Activated T-cell treated with anti-CD3 and anti-CD28 coated beads, Interleukin-2, amount 50 U/mL, for 24 hours (primary cell): ENCODE data around the gene MRPL20.
"Not testable (repeated sequence)": the region's sequence is repeated elsewhere in the genome, so short reads cannot be mapped to it uniquely, and the experiment has no call there.

Experiments
- DNase-seq: peaks from one replicate; pipeline ENCODE4 v3.0.0-alpha.2; 2020
- H3K27ac Mint-ChIP-seq: 2 replicates; pipeline ENCODE4 v1.8.0; 2020; ENCODE audit warnings: mild to moderate bottlenecking, mixed read lengths
- H3K27me3 Mint-ChIP-seq: 2 replicates; pipeline ENCODE4 v1.8.0; 2020; ENCODE audit warnings: mixed read lengths
- H3K36me3 Mint-ChIP-seq: 2 replicates; pipeline ENCODE4 v1.8.0; 2020; ENCODE audit warnings: low read depth, mixed read lengths
- H3K4me1 Mint-ChIP-seq: 2 replicates; pipeline ENCODE4 v1.8.0; 2020; ENCODE audit warnings: low read depth, mixed read lengths
- H3K4me3 Mint-ChIP-seq: 2 replicates; pipeline ENCODE4 v1.8.0; 2020; ENCODE audit warnings: mild to moderate bottlenecking, moderate library complexity, mixed read lengths
- H3K9me3 Mint-ChIP-seq: 2 replicates; pipeline ENCODE4 v1.8.0; 2020; ENCODE audit warnings: mixed read lengths

Gene MRPL20

DNA sequence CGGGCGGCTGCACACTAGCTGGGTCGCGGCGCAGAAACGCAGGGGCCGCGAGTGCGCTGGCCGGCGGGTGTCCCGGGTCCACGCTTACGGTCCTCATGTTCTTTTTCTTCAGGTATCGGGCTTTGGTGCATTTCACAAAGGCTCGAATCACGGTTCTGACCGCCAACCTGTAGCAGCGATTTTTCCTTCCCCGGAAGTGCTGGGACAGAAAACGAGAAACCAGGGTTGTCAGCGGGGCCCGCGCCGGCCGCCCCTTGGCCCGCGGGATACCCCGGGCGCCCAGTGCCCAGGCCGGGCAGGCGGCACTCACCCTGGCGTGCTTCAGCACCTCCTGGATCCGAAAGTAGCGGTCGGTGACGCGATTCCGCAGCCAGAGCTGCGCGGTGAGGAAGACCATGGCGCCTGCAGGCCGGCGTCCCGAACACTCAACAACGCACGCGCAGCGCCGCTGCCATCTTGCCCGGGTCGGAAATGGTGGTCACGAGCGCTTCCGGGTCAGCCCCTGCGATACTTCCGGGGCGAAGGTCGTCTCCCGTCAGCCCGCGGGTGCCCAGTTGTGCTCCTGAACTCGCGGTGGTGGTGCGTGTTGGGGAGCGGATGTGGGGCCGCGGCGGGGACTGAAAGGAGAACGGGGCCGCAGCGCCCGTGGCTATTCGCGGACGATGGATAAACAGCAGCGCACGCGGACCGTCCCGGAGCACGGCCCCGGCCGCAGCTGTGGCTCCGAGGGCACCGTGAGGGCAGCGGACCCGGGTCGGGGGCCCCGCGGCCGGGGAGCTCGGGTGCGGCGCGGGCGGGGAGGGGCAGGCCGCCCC lies at the start of gene MRPL20:
Gene MRPL20 (minus strand): TSS at position 473 of the 815 bp plus-strand sequence. CDS start 76 bp downstream, at position 397.
- Mint-ChIP-seq H3K9me3 (no peaks in the 10 kb centered on the region), H3K36me3 (peaks cover 85% of the 10 kb centered on the region), H3K4me1 (peaks cover 59% of the 10 kb centered on the region), H3K4me3 (peak within 1 kb of the TSS; percentile 96), H3K27me3 (no peaks in the 10 kb centered on the region), H3K27ac (peak within 1 kb of the TSS; percentile 96)
- peak; percentile 97 for DNase-seq

DNA sequence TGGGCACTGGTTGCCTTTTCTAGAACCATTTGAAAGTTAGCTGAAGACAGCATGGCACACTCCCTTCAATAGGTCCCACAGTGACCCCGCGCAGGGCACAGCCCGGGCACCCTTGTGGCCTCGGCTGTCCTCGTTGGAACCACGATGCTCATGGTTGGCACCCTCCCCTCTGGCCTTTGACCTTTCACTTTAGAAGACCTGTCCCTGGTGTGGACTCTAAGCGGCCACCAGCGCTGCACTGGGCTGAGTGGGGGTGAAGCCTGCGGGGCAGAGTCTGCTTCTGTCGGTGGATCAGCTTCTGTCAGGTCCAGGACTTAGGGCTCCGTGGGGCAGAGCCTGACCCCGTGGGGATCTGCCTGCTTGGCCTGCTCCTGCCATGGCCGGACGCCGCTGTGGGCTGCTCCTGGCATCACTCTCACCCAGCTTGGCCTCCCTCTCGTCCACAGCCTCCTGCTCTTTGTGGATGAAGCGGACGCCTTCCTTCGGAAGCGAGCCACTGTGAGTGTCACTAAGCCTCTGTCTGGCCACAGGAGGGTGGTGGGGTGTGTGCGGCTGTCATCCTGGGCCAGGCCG lies 49.7 kb upstream of the MRPL20 start:
- not testable (repeated sequence) for DNase-seq, H3K4me1 Mint-ChIP-seq, H3K27ac Mint-ChIP-seq, H3K4me3 Mint-ChIP-seq, H3K9me3 Mint-ChIP-seq, H3K36me3 Mint-ChIP-seq, H3K27me3 Mint-ChIP-seq

DNA sequence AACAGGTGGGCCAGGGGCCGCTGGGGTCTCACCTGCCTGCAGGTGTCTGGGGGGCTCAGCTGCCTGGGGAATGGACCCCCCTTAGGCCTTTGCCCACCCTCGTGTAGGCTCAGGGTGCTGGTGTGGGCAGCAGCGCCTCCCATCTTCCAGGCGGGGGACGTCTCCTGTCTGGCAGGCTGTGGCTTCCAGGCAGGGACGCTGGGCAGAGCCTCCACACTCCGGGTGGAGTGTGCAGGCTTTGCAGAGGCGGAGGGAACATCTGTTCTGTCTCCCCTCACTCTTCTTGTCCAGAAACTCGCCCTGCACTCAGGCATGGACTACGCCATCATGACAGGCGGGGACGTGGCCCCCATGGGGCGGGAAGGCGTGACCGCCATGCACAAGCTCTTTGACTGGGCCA lies 48.8 kb upstream of the MRPL20 start:
- H3K36me3 Mint-ChIP-seq, DNase-seq, H3K4me1 Mint-ChIP-seq, H3K4me3 Mint-ChIP-seq, H3K27ac Mint-ChIP-seq, H3K9me3 Mint-ChIP-seq, H3K27me3 Mint-ChIP-seq: not testable (repeated sequence)

DNA sequence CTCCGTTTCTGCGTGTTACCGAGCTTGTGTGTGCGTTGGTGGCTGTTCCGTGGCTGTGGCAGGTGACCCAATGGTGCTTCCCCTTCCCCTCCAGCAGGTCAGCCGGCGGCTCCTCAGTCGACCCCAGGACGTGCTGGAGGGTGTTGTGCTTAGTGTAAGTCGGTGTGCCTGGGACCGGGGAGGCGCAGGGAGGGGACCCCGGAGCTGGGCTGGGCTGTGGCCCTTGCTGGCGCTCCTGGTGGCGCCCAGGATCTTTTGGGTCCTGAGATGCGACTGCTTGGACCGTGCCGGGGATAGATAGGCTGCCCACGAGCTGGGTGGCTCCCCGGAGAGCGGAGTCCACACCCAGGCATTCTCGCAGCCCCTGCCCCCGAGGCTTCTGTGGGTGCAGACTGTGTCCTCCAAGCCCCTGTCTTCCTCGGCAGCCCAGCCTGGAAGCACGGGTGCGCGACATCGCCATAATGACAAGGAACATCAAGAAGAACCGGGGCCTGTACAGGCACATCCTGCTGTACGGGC lies 48.3 kb upstream of the MRPL20 start:
- H3K4me3 Mint-ChIP-seq = no peak overlapping the region
- H3K27me3 Mint-ChIP-seq = no peaks in the 10 kb centered on the region
- no peaks in the 10 kb centered on the region for H3K36me3 Mint-ChIP-seq
- no peak overlapping the region for H3K27ac Mint-ChIP-seq
- no peaks in the 10 kb centered on the region for H3K4me1 Mint-ChIP-seq
- H3K9me3 Mint-ChIP-seq = no peaks in the 10 kb centered on the region
- DNase-seq = no peak

DNA sequence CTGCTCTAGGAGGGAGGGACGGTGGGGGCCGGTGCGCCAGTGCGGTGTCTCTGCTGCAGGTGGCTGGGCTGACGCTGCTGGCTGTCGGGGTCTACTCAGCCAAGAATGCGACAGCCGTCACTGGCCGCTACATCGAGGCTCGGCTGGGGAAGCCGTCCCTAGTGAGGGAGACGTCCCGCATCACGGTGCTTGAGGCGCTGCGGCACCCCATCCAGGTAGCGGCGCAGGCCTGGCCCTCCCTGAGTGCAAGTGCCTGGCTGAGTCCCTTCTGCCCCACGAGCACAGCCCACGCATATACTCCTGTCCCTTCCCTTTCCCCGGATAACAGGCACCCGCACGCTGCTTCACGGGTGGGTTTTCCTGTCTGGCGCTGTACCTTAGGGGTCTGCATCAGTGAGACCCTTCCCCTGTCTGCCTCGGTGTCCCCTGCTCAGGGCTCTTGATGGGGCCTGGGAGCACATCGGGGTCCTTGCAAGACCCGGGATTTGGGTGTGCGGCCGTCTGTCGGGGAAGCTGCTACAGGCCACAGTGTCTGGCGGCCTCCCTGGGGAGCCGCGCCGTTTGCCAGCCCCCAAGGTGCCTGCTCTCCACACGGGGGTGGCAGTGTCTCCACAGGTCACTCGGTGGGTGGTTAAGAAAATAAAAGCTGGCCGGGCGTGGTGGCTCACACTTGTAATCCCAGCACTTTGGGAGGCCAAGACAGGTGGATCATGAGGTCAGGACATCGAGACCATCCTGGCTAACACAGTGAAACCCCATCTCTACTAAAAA lies 47.4 kb upstream of the MRPL20 start:
- not testable (repeated sequence) for H3K9me3 Mint-ChIP-seq, DNase-seq, H3K36me3 Mint-ChIP-seq, H3K27me3 Mint-ChIP-seq, H3K4me1 Mint-ChIP-seq, H3K27ac Mint-ChIP-seq, H3K4me3 Mint-ChIP-seq

DNA sequence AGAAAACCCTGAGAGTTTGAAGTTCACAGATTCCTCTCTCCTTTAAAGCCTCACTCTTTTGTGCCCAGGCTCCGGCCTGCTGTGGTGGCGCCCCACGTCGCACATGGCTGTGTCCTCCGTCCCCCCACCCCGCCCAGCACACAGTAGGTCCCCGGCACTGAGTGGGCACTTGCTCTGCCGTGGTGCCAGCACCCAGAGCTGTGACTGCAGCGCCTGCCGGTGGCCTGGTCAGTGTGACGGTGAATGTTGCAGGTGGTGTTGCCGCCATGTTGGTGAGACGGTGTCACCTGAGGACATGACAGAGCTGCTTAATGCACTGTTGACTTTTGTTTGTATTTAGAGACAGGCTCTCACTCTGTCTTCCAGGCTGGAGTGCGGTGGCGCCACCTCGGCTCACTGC lies 45.8 kb upstream of the MRPL20 start:
- no peak for DNase-seq
- Mint-ChIP-seq H3K4me1 (no peaks in the 10 kb centered on the region), H3K27ac (no peak overlapping the region), H3K9me3 (no peaks in the 10 kb centered on the region), H3K27me3 (no peaks in the 10 kb centered on the region), H3K36me3 (no peaks in the 10 kb centered on the region), H3K4me3 (no peak overlapping the region)

DNA sequence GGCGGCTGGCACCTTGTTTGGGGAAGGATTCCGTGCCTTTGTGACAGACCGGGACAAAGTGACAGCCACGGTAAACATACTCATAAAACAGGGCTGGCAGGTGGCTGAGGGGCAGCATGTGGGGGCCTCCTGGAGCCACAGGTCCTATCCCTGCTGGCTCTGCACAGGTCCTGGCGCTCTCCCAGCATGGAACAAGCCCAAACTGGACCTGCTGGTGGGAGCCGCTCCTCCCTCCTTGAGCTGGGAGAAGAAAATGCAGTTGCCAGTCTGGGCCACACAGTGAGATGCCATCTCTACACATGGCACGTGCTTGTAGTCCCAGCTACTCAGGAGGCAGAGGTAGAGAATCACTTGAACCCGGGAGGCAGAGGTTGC lies 45.3 kb upstream of the MRPL20 start:
- not testable (repeated sequence) for H3K27ac Mint-ChIP-seq, H3K27me3 Mint-ChIP-seq, H3K36me3 Mint-ChIP-seq, H3K9me3 Mint-ChIP-seq, H3K4me1 Mint-ChIP-seq, DNase-seq, H3K4me3 Mint-ChIP-seq

DNA sequence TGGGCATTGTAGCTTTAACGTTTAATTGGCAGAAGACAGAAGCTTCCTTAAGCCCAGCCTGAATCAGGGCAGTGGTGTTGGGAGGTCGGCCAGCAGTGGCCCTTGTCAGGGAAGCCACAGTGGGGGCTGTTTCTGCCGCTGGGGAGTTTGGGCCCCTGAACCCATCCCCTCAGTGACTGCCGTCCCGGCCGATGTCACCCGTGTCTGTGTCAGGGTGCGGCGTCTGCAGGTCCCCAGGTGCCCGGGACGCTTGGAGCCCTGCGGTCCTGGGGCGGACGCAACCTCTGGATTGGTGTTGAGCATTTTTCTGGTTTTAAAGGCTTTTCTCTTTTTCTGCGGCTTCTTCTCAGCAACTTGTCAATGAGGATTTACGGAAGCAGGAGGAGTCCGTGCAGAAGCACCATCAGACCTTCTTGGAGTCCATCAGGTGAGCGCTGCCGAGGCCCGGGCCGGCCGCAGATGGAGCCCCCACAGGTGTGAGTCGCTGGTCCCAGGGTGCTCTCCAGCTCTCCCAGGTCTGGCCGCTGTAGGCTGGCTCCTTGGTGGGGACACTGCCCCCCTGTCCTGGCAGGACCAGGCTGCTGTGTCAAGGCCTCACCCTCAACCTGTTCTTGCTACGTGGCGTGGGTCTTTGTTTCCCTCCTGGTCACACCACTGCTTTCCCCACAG lies 44.7 kb upstream of the MRPL20 start:
- Mint-ChIP-seq H3K4me3 (no peak overlapping the region), H3K27ac (no peak overlapping the region), H3K36me3 (no peaks in the 10 kb centered on the region), H3K9me3 (no peaks in the 10 kb centered on the region), H3K27me3 (no peaks in the 10 kb centered on the region), H3K4me1 (no peaks in the 10 kb centered on the region)
- no peak for DNase-seq

DNA sequence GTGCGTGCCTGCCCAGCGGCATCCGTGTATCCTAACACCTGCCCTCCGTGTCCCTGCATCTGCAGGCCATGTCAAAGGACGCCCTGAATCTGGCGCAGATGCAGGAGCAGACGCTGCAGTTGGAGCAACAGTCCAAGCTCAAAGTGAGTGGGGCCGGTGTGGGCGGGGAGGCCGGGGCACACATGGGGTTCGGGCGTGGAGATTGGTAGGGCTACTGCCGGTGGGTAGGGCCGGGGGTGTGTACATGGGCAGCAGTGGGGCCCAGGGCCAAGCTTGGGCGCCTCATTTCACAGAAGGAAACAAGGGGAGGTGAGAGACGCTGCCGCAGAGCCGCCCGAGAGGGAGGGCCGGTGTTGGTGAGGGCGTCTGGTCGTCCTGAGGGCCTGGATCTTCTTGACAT lies 43.5 kb upstream of the MRPL20 start:
- DNase-seq, H3K4me1 Mint-ChIP-seq, H3K9me3 Mint-ChIP-seq, H3K4me3 Mint-ChIP-seq, H3K27me3 Mint-ChIP-seq, H3K27ac Mint-ChIP-seq, H3K36me3 Mint-ChIP-seq: not testable (repeated sequence)

DNA sequence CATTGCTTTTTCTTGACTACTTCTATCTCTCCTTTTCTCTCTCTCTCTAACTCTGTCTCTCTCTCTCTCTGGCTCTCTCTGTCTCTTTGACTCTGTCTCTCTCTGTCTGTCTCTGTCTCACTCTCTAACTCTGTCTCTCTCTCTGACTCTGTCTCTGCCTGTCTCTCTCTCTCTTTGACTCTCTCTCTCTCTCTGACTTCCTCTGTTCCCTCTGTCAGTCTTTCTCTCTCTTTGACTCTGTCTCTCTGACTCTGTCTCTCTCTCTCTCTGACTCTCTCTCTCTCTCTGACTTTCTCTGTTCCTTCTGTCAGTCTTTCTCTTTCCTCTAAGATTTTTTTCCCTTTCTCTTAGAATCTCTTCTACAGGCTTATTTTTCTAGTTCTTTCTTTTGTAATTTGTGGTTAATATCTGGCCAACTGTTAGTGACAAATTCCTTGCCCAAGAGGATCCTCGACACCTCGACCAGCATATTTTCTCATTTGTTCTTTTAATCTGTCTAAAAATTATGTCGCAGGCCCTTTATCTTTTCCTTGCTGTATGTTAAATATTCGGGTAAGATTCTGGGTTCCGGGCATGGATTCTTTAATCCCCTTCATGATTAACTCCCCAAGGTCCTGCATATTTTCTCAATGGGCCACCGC lies 42.1 kb upstream of the MRPL20 start, which contains the start of gene ATAD3C:
Gene ATAD3C (plus strand): TSS at position 591 of the 641 bp plus-strand sequence. CDS start 995 bp downstream, outside the sequence.
- H3K4me3 Mint-ChIP-seq = no peak within 1 kb of the TSS
- no peak within 1 kb of the TSS for H3K27ac Mint-ChIP-seq
- no peaks in the 10 kb centered on the region for H3K4me1 Mint-ChIP-seq
- no peaks in the 10 kb centered on the region for H3K9me3 Mint-ChIP-seq
- H3K27me3 Mint-ChIP-seq = no peaks in the 10 kb centered on the region
- no peak for DNase-seq
- no peaks in the 10 kb centered on the region for H3K36me3 Mint-ChIP-seq

DNA sequence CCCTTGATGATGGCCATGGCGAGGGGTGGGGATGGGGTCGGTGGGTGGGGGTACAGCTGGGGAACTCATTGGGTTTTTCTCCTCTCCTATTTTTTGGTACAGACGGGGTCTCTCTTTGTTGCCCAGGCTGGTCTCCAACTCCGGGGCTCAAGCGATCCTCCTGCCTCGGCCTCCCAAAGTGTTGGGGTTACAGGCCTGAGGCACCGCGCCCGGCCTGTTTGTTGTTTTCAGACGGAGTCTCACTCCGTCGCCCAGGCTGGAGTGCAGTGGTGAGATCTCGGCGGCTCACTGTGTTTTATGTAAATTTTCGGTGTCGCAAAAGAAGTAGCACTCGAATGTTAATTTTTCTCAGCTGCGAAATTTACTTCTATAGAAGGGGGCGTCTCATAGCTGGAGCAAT lies 39.5 kb upstream of the MRPL20 start:
- not testable (repeated sequence) for H3K27me3 Mint-ChIP-seq, H3K4me3 Mint-ChIP-seq, H3K4me1 Mint-ChIP-seq, H3K36me3 Mint-ChIP-seq, H3K9me3 Mint-ChIP-seq, H3K27ac Mint-ChIP-seq, DNase-seq

DNA sequence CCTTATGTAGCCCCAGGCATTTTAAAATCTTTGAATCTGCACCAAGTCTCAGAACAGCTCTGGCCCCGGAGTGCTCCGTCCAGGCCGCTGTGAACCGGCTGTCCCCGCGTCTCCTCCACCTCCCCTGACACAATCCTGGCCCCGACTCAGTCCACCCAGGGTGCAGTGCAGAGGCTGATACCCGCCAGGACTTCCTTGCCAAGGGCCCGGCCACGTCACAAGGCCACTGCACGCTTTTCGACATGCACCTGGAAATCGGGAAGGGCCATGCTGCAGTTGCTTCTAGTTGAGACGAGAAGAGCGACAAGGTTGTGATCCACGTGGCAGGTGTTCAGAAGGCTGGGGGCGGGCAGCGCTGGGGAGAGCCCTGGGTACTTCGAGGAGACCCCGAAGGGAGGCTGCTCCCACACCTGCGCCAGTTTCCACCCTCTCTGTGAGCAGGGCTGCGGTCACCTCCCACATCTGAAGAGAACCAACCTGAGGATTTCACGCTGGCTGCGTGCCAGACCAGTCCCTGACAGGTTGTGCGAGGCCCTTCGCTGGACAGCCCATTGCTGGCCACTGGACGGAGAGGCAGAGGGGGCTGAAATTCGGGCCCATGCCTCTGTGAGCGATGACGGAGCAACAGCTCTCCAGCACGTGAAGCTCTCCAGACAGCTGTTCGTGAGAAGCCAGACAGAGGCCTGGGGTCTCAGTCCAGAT lies 35.1 kb upstream of the MRPL20 start:
- H3K27ac Mint-ChIP-seq = no peak overlapping the region
- peaks cover 14% of the 10 kb centered on the region for H3K27me3 Mint-ChIP-seq
- H3K36me3 Mint-ChIP-seq = no peaks in the 10 kb centered on the region

DNA sequence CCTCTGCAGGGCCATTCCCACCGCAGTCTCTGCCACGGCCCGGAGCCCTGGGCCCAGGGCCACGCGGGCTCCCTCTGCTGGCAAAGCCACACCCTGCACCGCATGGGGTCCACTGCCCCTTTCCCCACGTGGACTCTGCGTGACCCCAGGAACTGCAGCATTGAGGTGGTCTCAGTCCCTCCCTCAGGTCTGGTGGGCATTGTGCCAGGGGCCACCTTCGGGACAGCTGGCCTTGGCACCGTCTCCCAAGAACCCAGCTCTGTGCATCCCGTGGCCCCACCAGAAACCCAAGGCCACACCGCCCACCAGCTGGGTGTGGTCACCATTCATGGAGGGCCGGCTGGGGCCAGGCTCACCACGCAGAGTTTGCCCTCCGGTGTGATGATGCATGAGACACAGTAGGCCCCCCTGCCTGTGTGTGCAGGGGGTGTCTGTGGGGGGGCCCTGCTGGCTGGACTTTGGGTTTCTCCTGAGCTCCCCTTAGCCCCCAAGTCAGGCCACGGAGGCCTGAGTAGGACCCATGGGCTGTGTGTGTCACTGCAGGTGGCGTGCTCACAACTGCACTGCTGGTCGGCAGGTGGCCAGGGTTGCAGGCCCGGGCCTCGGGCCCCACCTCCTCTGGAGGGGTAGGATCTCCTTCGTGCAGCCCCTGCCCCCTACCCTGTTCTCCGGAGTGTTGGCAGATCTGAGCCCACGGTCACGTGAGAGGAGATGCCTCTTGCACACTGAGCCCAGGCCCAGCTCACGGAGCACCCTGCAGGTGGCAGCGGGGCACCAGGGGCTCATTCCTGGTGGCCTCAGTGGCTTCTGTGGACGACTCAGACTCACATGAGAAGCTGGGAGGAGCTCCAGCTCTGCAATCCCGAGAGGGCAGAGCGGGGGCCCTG lies 34.2 kb upstream of the MRPL20 start:
- Mint-ChIP-seq H3K27me3 (peaks cover 20% of the 10 kb centered on the region), H3K36me3 (no peaks in the 10 kb centered on the region), H3K9me3 (no peaks in the 10 kb centered on the region), H3K27ac (no peak overlapping the region), H3K4me1 (peaks cover 7% of the 10 kb centered on the region), H3K4me3 (no peak overlapping the region)
- peak; percentile 82 for DNase-seq

More for the DNA sequence above, 35.1 kb upstream of the MRPL20 start:
- H3K9me3 Mint-ChIP-seq = no peaks in the 10 kb centered on the region
- H3K4me1 Mint-ChIP-seq = peaks cover 4% of the 10 kb centered on the region
- no peak overlapping the region for H3K4me3 Mint-ChIP-seq
- DNase-seq = no peak
